GM06990 (cell line): ENCODE measurements around the gene CNBP.
"Not testable (repeated sequence)": the region's sequence is repeated elsewhere in the genome, so short reads cannot be mapped to it uniquely, and the experiment has no call there.

Experiments
- DNase-seq: peaks from one replicate; pipeline ENCODE4 v3.0.0-alpha.2; 2011; ENCODE audit not compliant: insufficient read length; ENCODE audit errors: extremely low read depth
- H3K27me3 ChIP-seq: replicated peaks from 2 replicates; pipeline ENCODE4 v1.6.0; 2011; ENCODE audit warnings: low read length; ENCODE audit not compliant: control insufficient read depth, insufficient read depth
- H3K36me3 ChIP-seq: 2 replicates; pipeline ENCODE4 v1.5.1; 2011; ENCODE audit warnings: low read length; ENCODE audit not compliant: control insufficient read depth, insufficient read depth
- H3K4me3 ChIP-seq: replicated peaks from 2 replicates; pipeline ENCODE4 v1.5.1; 2011; ENCODE audit warnings: low read depth, mild to moderate bottlenecking, control low read depth, low read length
- TF ChIP-seq, protein P1 (sequence below): IDR thresholded peaks from 2 replicates; pipeline ENCODE4 v1.5.1; 2011; ENCODE audit warnings: low read length, control low read depth, mild to moderate bottlenecking, inconsistent platforms; ENCODE audit not compliant: insufficient read depth, poor library complexity, severe bottlenecking

CNBP gene

DNA sequence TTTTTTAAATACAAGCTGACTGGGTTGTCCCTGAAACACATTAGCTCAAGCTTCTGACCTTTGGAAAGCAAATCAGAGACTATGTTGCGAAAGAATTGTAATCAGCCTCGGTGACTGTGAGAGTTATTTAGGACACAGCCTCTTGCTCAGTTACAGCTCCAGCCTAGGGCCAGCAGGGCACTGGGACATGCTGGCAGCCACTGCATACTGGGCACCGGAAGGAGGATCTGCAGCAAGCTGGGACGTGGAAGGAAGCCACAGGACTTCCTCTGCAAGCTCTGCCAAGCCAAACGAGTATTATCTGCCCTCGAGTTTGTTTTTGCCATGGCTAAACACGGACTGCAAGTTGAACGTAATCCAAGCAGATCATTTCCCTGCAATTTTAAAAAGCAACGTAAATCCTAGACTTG lies 41.3 kb upstream of the CNBP start:
- Histone ChIP-seq H3K27me3 (no peaks in the 10 kb centered on the region), H3K4me3 (no peak overlapping the region), H3K36me3 (no peaks in the 10 kb centered on the region)
- TF ChIP-seq, protein P1, sequence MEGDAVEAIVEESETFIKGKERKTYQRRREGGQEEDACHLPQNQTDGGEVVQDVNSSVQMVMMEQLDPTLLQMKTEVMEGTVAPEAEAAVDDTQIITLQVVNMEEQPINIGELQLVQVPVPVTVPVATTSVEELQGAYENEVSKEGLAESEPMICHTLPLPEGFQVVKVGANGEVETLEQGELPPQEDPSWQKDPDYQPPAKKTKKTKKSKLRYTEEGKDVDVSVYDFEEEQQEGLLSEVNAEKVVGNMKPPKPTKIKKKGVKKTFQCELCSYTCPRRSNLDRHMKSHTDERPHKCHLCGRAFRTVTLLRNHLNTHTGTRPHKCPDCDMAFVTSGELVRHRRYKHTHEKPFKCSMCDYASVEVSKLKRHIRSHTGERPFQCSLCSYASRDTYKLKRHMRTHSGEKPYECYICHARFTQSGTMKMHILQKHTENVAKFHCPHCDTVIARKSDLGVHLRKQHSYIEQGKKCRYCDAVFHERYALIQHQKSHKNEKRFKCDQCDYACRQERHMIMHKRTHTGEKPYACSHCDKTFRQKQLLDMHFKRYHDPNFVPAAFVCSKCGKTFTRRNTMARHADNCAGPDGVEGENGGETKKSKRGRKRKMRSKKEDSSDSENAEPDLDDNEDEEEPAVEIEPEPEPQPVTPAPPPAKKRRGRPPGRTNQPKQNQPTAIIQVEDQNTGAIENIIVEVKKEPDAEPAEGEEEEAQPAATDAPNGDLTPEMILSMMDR: no peak
- DNase-seq: no peak

DNA sequence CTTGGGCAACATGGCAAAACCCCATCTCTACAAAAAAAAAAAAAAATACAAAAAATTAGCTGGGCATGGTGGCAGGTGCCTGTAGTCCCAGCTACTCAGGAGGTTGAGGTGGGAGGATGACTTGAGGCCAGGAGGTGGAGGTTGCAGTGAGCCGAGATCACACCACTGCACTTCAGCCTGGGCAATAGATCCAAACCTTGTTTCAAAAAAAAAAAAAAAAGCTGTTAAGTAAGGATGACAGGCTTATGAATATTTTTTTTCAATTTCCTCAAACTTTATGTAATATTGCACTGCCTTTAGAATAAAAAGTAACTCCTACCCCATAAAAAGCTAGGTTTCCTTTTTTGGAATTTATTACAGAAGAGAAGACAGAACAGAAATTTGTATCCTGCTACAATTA lies 40.7 kb upstream of the CNBP start:
- not testable (repeated sequence) for H3K27me3 ChIP-seq, H3K36me3 ChIP-seq, DNase-seq, H3K4me3 ChIP-seq

DNA sequence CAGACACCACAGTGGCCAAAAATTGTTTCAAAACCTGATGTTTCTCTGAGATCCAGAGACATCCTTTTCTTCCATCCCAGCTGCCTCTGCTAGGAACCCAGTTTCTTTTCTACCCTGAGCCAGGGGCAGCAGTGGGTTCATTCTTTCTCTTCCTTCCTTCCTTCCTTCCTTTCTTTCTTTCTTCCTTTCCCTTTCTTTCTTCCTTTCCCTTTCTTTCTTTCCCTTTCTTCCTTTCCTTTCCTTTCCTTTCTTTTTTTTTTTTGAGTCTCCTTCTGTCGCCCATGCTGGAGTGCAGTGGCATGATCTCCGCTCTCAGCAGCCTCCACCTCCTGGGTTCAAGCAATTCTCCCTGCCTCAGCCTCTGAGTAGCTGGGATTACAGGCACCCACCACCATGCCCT lies 35.0 kb upstream of the CNBP start:
- H3K4me3 ChIP-seq: no peak overlapping the region
- TF ChIP-seq, protein P1: no peak
- DNase-seq: no peak
- no peaks in the 10 kb centered on the region for H3K36me3 ChIP-seq
- no peaks in the 10 kb centered on the region for H3K27me3 ChIP-seq

DNA sequence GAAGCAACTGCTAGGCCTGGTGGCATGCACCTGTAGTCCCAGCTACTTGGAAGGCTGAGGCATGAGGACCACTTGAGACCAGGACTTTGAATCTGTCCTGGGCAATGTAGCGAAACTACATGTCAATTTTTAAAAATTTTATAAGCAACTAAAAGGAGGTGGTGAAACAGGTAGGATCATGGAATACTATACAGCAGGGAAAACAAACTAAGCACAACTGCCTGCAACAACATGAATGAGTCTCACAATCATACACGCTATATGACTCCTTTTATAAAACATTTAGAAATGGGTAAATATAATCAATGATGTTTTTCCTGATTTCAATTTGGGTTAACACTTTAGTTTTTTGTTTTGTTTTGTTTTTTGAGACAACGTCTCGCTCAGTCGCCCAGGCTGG lies 29.5 kb upstream of the CNBP start:
- Histone ChIP-seq H3K36me3 (no peaks in the 10 kb centered on the region), H3K4me3 (no peak overlapping the region), H3K27me3 (no peaks in the 10 kb centered on the region)
- TF ChIP-seq, protein P1: no peak
- no peak for DNase-seq

DNA sequence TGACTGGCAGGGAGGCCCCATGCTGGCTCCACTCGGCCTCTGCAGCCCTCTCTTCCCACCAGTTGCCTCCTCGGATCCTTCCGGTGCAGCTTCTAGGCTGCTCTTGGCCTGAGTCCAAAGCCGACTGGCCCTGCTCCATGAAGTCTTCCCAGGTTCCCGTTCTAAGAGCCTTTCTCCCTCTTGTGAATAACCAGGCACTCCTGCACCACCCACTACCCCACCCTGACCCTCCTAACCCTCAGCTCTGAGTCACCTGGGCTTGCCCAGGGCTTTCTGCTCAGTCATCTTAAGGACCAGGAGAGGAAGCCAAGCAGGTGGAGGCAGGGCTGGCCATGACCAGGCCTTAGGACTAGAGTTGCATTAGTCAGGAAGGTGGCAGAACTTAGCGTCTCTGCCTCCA lies 28.1 kb upstream of the CNBP start:
- DNase-seq: no peak
- Histone ChIP-seq H3K27me3 (no peaks in the 10 kb centered on the region), H3K4me3 (no peak overlapping the region), H3K36me3 (no peaks in the 10 kb centered on the region)
- TF ChIP-seq, protein P1: no peak

DNA sequence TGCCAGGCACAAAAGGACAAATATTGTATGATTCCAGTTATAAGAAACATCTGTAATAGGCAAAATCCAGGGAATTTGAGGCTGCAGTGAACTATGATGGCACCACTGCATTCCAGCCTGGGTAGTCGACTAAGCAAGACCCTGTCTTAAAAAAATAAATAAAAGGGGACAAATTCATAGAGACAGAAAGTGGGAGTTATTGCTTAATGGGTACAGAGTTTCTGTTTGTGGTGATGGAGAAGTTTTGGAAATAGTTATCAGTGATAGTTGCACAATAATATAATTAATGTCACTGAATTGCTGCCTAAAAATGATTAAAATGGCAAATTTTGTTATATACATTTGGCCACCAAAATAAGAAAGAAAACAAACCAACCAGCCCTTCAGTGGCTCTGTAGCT lies 27.6 kb upstream of the CNBP start:
- Histone ChIP-seq H3K36me3 (no peaks in the 10 kb centered on the region), H3K4me3 (no peak overlapping the region), H3K27me3 (no peaks in the 10 kb centered on the region)
- TF ChIP-seq, protein P1: no peak
- no peak for DNase-seq
